22Rv1 (cell line): ENCODE measurements around the gene GPR62.

ENCODE experiments used
- ZFX ChIP-seq: fragments of 450-650 bp; IDR thresholded peaks from 2 replicates; pipeline ENCODE4 v1.6.1; 2017; ENCODE audit warnings: antibody characterized with exemption, borderline replicate concordance
- TF ChIP-seq, protein P1 (sequence below): fragments of 450-650 bp; IDR thresholded peaks from 2 replicates; pipeline ENCODE4 v1.5.1; 2017; ENCODE audit warnings: mild to moderate bottlenecking

DNA sequence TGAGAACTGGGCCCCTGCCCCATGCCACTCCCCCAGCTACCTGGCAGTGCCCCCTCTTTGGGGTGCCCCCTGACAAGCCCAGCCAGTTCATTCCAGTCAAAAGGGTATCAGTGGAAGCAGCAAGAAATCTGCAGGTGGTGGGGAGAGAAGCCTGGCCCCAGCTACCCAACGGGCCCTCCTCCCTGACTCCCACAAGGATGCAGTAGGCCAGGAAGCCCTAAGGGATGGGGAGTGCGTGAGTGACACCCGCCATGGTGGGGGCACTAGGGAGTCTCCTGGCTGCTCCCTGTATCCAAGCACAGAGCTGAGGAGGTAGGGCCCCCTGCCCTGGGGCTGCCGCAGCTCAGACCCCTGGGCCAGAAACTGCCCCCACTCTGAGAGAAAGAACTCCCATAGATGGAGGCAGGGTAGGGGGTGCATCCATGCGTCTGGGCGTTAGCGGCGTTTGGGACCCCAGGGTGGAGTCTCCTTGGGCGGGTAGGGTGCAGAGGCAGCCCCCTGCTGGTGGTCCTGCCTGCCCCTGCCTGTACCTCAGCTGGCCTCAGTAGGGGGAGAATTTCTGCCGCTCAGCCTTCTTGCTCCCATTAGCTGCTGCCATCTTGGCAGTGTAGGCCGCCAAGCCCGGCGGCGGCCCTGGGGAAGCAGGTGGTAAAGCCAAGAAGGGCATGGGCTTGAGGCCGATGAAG lies 2.5 kb downstream of the GPR62 start:
- TF ChIP-seq ZFX: no peak
- TF ChIP-seq, protein P1, sequence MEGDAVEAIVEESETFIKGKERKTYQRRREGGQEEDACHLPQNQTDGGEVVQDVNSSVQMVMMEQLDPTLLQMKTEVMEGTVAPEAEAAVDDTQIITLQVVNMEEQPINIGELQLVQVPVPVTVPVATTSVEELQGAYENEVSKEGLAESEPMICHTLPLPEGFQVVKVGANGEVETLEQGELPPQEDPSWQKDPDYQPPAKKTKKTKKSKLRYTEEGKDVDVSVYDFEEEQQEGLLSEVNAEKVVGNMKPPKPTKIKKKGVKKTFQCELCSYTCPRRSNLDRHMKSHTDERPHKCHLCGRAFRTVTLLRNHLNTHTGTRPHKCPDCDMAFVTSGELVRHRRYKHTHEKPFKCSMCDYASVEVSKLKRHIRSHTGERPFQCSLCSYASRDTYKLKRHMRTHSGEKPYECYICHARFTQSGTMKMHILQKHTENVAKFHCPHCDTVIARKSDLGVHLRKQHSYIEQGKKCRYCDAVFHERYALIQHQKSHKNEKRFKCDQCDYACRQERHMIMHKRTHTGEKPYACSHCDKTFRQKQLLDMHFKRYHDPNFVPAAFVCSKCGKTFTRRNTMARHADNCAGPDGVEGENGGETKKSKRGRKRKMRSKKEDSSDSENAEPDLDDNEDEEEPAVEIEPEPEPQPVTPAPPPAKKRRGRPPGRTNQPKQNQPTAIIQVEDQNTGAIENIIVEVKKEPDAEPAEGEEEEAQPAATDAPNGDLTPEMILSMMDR: no peak
